Measurements from ENCODE around the gene TEF. TPM values are rescaled to one million over a fixed set of nuclear protein-coding genes. Genes with fewer than 3 reads are reported as not detected.

Gene TEF
- total RNA-seq, 2 donors from 2014 or later, result 12.7 to 28.9 TPM

- Histone ChIP-seq H3K36me3 (peaks cover 9% of the 10 kb centered on the region), H3K9me3 (no peaks in the 10 kb centered on the region), H3K9ac (ENCODE audit: low read depth in 2 of 2, low read length in 2 of 2) (no peak overlapping the region), H3K4me3 (no peak overlapping the region), H3K27ac (no peak overlapping the region), H3K27me3 (no peaks in the 10 kb centered on the region), H3K4me1 (no peaks in the 10 kb centered on the region)
- intact Hi-C loops (cut with DNase I), result no loop called here
- DNase-seq, result no peak
- TF ChIP-seq CTCF (IDR thresholded peaks at IDR 0.05), result no peak
These were observed 32.7 kb upstream of the TEF start for GRCh38 chr22:41348964-41349484.

- H3K9me3 ChIP-seq, result no peaks in the 10 kb centered on the region
- H3K36me3 ChIP-seq, result peaks cover 9% of the 10 kb centered on the region
- H3K27me3 ChIP-seq, result no peaks in the 10 kb centered on the region
- H3K4me1 ChIP-seq, result no peaks in the 10 kb centered on the region
- no peak for TF ChIP-seq CTCF (IDR thresholded peaks at IDR 0.05)
- H3K4me3 ChIP-seq, result no peak overlapping the region
- H3K27ac ChIP-seq, result no peak overlapping the region
- peak; percentile 44 for DNase-seq
- no peak overlapping the region for H3K9ac ChIP-seq (ENCODE audit: low read depth in 2 of 2, low read length in 2 of 2)
- intact Hi-C loops (cut with DNase I), result loop anchor here (5.0 kb wide), 1 partner anchor 368 kb away; no protein-coding TSS in a partner anchor
These were observed 31.7 kb upstream of the TEF start for GRCh38 chr22:41350087-41350486.

- no peaks in the 10 kb centered on the region for H3K9me3 ChIP-seq
- intact Hi-C loops (cut with DNase I), result loop anchor here (5.0 kb wide), 1 partner anchor 369 kb away; no protein-coding TSS in a partner anchor
- H3K27me3 ChIP-seq, result no peaks in the 10 kb centered on the region
- H3K4me3 ChIP-seq, result no peak overlapping the region
- peak overlapping the region in 1 of 2 donors; percentile 36 for H3K9ac ChIP-seq (ENCODE audit: low read depth in 2 of 2, low read length in 2 of 2)
- H3K36me3 ChIP-seq, result peaks cover 9% of the 10 kb centered on the region
- no peaks in the 10 kb centered on the region for H3K4me1 ChIP-seq
- H3K27ac ChIP-seq, result no peak overlapping the region
- TF ChIP-seq CTCF (IDR thresholded peaks at IDR 0.05), result no peak
- DNase-seq, result no peak
These were observed 30.7 kb upstream of the TEF start for GRCh38 chr22:41351011-41351410.

- intact Hi-C loops (cut with DNase I), result loop anchor here (5.0 kb wide), 1 partner anchor 370 kb away; no protein-coding TSS in a partner anchor
- H3K27ac ChIP-seq, result no peak overlapping the region
- no peak overlapping the region for H3K9ac ChIP-seq (ENCODE audit: low read depth in 2 of 2, low read length in 2 of 2)
- peaks cover 8% of the 10 kb centered on the region for H3K36me3 ChIP-seq
- H3K4me1 ChIP-seq, result no peaks in the 10 kb centered on the region
- H3K4me3 ChIP-seq, result no peak overlapping the region
- TF ChIP-seq CTCF (IDR thresholded peaks at IDR 0.05), result no peak
- DNase-seq, result no peak
- no peaks in the 10 kb centered on the region for H3K9me3 ChIP-seq
- H3K27me3 ChIP-seq, result no peaks in the 10 kb centered on the region
These were observed 29.7 kb upstream of the TEF start for GRCh38 chr22:41352058-41352457.

- no peaks in the 10 kb centered on the region for H3K4me1 ChIP-seq
- no peaks in the 10 kb centered on the region for H3K9me3 ChIP-seq
- no peaks in the 10 kb centered on the region for H3K27me3 ChIP-seq
- no peak for TF ChIP-seq CTCF (IDR thresholded peaks at IDR 0.05)
- no peak overlapping the region for H3K4me3 ChIP-seq
- H3K36me3 ChIP-seq, result peaks cover 4% of the 10 kb centered on the region
- DNase-seq, result no peak
- H3K27ac ChIP-seq, result no peak overlapping the region
- intact Hi-C loops (cut with DNase I), result loop anchor here (5.0 kb wide), 1 partner anchor 372 kb away; no protein-coding TSS in a partner anchor
- H3K9ac ChIP-seq (ENCODE audit: low read depth in 2 of 2, low read length in 2 of 2), result no peak overlapping the region
These were observed 27.7 kb upstream of the TEF start for GRCh38 chr22:41353862-41354575.
